A549 (cell line): ENCODE results near the gene PSMA2. TPM values are rescaled to one million over a fixed set of nuclear protein-coding genes. Genes with fewer than 3 reads are reported as not detected.
A peak's percentile ranks its signal among the peaks of the same experiment; 100 is the strongest.

ENCODE experiments used
- ATAC-seq, 2 experiments: fragments of 200-7000 bp in 1 of 2; fragments of >200 bp in 1 of 2; cut with Nextera tagmentation in 1 of 2; cut with Tn5 transposase in 1 of 2; 3 replicates each; pipeline versions ENCODE4 v1.8.0 to v1.9.1; 2018 to 2020; ENCODE audit warnings: mild to moderate bottlenecking in 1 of 2, moderate library complexity in 1 of 2
- CTCF ChIA-PET: fragments of 300-600 bp; sonication (Branson Sonifier 250); formaldehyde crosslinking; extraction: SDS; loops from one replicate; lab custom pipeline; 2021; ENCODE audit warnings: antibody characterized with exemption, inconsistent platforms; lab: Yijun Ruan, JAX
- POLR2A ChIA-PET: fragments of 350-600 bp; formaldehyde crosslinking; extraction: SDS; loops from one replicate; lab custom pipeline; 2021; ENCODE audit warnings: antibody characterized with exemption, inconsistent platforms; lab: Yijun Ruan, JAX
- DNase-seq, 2 experiments: peaks; one replicate each; pipeline versions ENCODE4 v3.0.0 to v3.0.0-alpha.2; 2011 to 2016; ENCODE audit warnings: low read depth in 1 of 2, low spot score in 1 of 2
- FAIRE-seq: peaks from 2 replicates; lab custom pipeline; 2011; peaks lifted over from hg19 to GRCh38; lab: Jason Lieb, UNC
- H3K27ac ChIP-seq, 2 experiments: fragments of >200 bp; sonication (Bioruptor Twin); formaldehyde crosslinking; 3 replicates each; pipeline ENCODE4 v1.5.1; 2016 to 2017
- H3K4me1 ChIP-seq: fragments of >200 bp; sonication (Bioruptor Twin); formaldehyde crosslinking; 3 replicates; pipeline ENCODE4 v1.6.1; 2016
- H3K4me2 ChIP-seq: fragments of >200 bp; sonication (Bioruptor Twin); formaldehyde crosslinking; 3 replicates; pipeline ENCODE4 v1.6.1; 2016
- H3K4me3 ChIP-seq: fragments of >200 bp; sonication (Bioruptor Twin); formaldehyde crosslinking; 3 replicates; pipeline ENCODE4 v1.5.1; 2016
- H3K9me3 ChIP-seq: fragments of >200 bp; sonication (Bioruptor Twin); formaldehyde crosslinking; 3 replicates; pipeline ENCODE4 v1.6.1; 2016
- ATOH8 ChIP-seq: fragments of 250-450 bp; sonication (Bioruptor Pico); IDR thresholded peaks from 2 replicates; pipeline ENCODE4 v1.5.0; 2020; ENCODE audit warnings: low read depth, mild to moderate bottlenecking, moderate library complexity
- BCL3 ChIP-seq: fragments of >200 bp; sonication (Bioruptor Twin); formaldehyde crosslinking; IDR thresholded peaks from 3 replicates; pipeline ENCODE4 v1.6.1; 2016
- CBX8 ChIP-seq: fragments of 200-600 bp; sonication (generic); IDR thresholded peaks from 2 replicates; pipeline ENCODE4 v1.6.1; 2016
- E2F6 ChIP-seq: IDR thresholded peaks from 2 replicates; pipeline ENCODE4 v1.6.1; 2012; ENCODE audit warnings: low read depth, borderline replicate concordance
- EHF ChIP-seq: fragments of 250-450 bp; sonication (Bioruptor Pico); IDR thresholded peaks from 2 replicates; pipeline ENCODE4 v1.5.0; 2020; ENCODE audit warnings: mild to moderate bottlenecking
- EP300 ChIP-seq, 2 experiments: fragments of >200 bp; sonication (Bioruptor Twin); formaldehyde crosslinking; IDR thresholded peaks; 2 replicates in 1 of 2; 3 replicates in 1 of 2; pipeline ENCODE4 v1.6.1; 2016 to 2017
- FOSL2 ChIP-seq, 2 experiments: fragments of 450-650 bp in 1 of 2; fragments of >200 bp in 1 of 2; sonication (Bioruptor Twin) in 1 of 2; formaldehyde crosslinking; IDR thresholded peaks; 2 replicates each; pipeline versions ENCODE4 v1.5.0 to v1.6.1; 2016 to 2020; ENCODE audit warnings: mild to moderate bottlenecking in 1 of 2, moderate library complexity in 1 of 2
- FOXS1 ChIP-seq: fragments of 250-450 bp; sonication (Bioruptor Pico); IDR thresholded peaks from 2 replicates; pipeline ENCODE4 v1.5.0; 2020; ENCODE audit warnings: mild to moderate bottlenecking, moderate library complexity
- GATA3 ChIP-seq: IDR thresholded peaks from 2 replicates; pipeline ENCODE4 v1.6.1; 2012; ENCODE audit warnings: borderline replicate concordance
- HES2 ChIP-seq: fragments of >200 bp; sonication (Bioruptor Twin); formaldehyde crosslinking; IDR thresholded peaks from 2 replicates; pipeline ENCODE4 v1.6.1; 2016
- HEYL ChIP-seq: fragments of 250-450 bp; sonication (Bioruptor Pico); IDR thresholded peaks from 2 replicates; pipeline ENCODE4 v1.8.0; 2021; ENCODE audit warnings: mild to moderate bottlenecking, moderate library complexity
- HMGXB4 ChIP-seq: fragments of 250-450 bp; sonication (Bioruptor Pico); IDR thresholded peaks from 2 replicates; pipeline ENCODE4 v1.5.0; 2021; ENCODE audit warnings: mild to moderate bottlenecking, moderate library complexity, borderline replicate concordance
- HOXB5 ChIP-seq: fragments of 250-450 bp; sonication (Bioruptor Pico); IDR thresholded peaks from 2 replicates; pipeline ENCODE4 v1.5.0; 2020; ENCODE audit warnings: mild to moderate bottlenecking, moderate library complexity
- JUN ChIP-seq, 2 experiments: fragments of >200 bp; sonication (Bioruptor Twin); formaldehyde crosslinking; IDR thresholded peaks; 2 replicates in 1 of 2; 3 replicates in 1 of 2; pipeline ENCODE4 v1.6.1; 2016 to 2017
- JUNB ChIP-seq: fragments of >200 bp; sonication (Bioruptor Twin); formaldehyde crosslinking; IDR thresholded peaks from 2 replicates; pipeline ENCODE4 v1.6.1; 2016
- KDM1A ChIP-seq: fragments of 200-600 bp; sonication (generic); IDR thresholded peaks from 2 replicates; pipeline ENCODE4 v1.6.1; 2016; ENCODE audit warnings: low read depth, mild to moderate bottlenecking
- KDM5A ChIP-seq: fragments of 200-600 bp; sonication (generic); IDR thresholded peaks from 2 replicates; pipeline ENCODE4 v1.6.1; 2016; ENCODE audit warnings: antibody characterized with exemption, mild to moderate bottlenecking
- MAFK ChIP-seq: fragments of 450-650 bp; IDR thresholded peaks from 2 replicates; pipeline ENCODE4 v1.6.1; 2014; ENCODE audit not compliant: partially characterized antibody
- MAX ChIP-seq: IDR thresholded peaks from 2 replicates; pipeline ENCODE4 v1.6.1; 2012
- MYC ChIP-seq: IDR thresholded peaks from 2 replicates; pipeline ENCODE4 v1.6.1; 2012; ENCODE audit warnings: mild to moderate bottlenecking, inconsistent platforms, low read length, improper control_type of control experiment, borderline replicate concordance
- NFE2L2 ChIP-seq: fragments of 150-350 bp; conservative IDR thresholded peaks from 2 replicates; pipeline ENCODE4 v1.6.1; 2014; ENCODE audit warnings: low read length
- PHF8 ChIP-seq: fragments of 200-600 bp; sonication (generic); IDR thresholded peaks from 2 replicates; pipeline ENCODE4 v1.6.1; 2016; ENCODE audit warnings: low read depth, mild to moderate bottlenecking, antibody characterized with exemption, moderate library complexity, borderline replicate concordance
- POLR2A ChIP-seq: IDR thresholded peaks from 2 replicates; pipeline ENCODE4 v1.6.1; 2012; ENCODE audit warnings: mild to moderate bottlenecking, low read length
- RARB ChIP-seq: fragments of 250-450 bp; sonication (Bioruptor Pico); IDR thresholded peaks from 2 replicates; pipeline ENCODE4 v1.8.0; 2021; ENCODE audit warnings: mild to moderate bottlenecking, moderate library complexity
- RFX5 ChIP-seq: fragments of 450-650 bp; IDR thresholded peaks from 2 replicates; pipeline ENCODE4 v1.7.1; 2014; ENCODE audit warnings: antibody characterized with exemption, mild to moderate bottlenecking, moderate library complexity
- SREBF2 ChIP-seq: fragments of 450-650 bp; IDR thresholded peaks from 2 replicates; pipeline ENCODE4 v1.6.1; 2014; ENCODE audit warnings: mild to moderate bottlenecking, moderate library complexity
- TFCP2L1 ChIP-seq: fragments of 250-450 bp; sonication (Bioruptor Pico); IDR thresholded peaks from 2 replicates; pipeline ENCODE4 v1.5.0; 2021; ENCODE audit warnings: mild to moderate bottlenecking
- WGBS: methylation state at CpG from one replicate; pipeline ENCODE4 v1.1.6; 2017; ENCODE audit errors: missing lambda C conversion rate; 5-methylcytosine and 5-hydroxymethylcytosine counted together
- polyA minus RNA-seq: library from RNA; depleted of rRNA, polyadenylated mRNA; stranded (reverse); fragments of >200 nt; gene quantifications from 2 replicates; pipeline ENCODE4 v1.2.3, GENCODE V29; 2011; rRNA and poly(A)+ RNA removed
- polyA plus RNA-seq, 4 experiments: library from polyadenylated mRNA; depleted of rRNA in 3 of 4; stranded (reverse); fragments of >200 nt; fragmentation: RNase III in 1 of 4; extraction: RNeasy Plus Mini Kit Qiagen cat#74134 plus additional on column Dnase treatment in 1 of 4; gene quantifications; 2 replicates in 3 of 4; 3 replicates in 1 of 4; pipeline ENCODE4 v1.2.3, GENCODE V29; 2011 to 2017

The PSMA2 gene
- polyA plus RNA-seq (2011; rRNA removed) (241 and 324 TPM in 2 replicates), polyA plus RNA-seq (2017; fragmentation: RNase III; extraction: RNeasy Plus Mini Kit Qiagen cat#74134 plus additional on column Dnase treatment) (185 to 198 TPM (median 188 TPM) in 3 replicates), polyA minus RNA-seq (13.6 and 14.8 TPM in 2 replicates)
- polyA plus RNA-seq (2012; cell fraction: cytosol; rRNA removed), result 98.9 and 125 TPM in 2 replicates
- polyA plus RNA-seq (2012; cell fraction: nucleus; rRNA removed), result 35.0 and 56.4 TPM in 2 replicates

- peaks cover 21% of the 10 kb centered on the region; the same call in 2 of the 3 replicates for H3K4me1 ChIP-seq
- under 1% methylated on average over 34 of the region's 56 CpGs for WGBS
- H3K4me3 ChIP-seq, result peak within 1 kb of the TSS; percentile 85
- ChIA-PET POLR2A (interaction anchor here (0.6 to 2.8 kb wide), 15 partner anchors 8 to 793 kb away, joined by 3 to 23 read pairs (median 4); partner anchors contain the start of genes C7orf25 and STK17A), CTCF (interaction anchor here (0.6 to 6.1 kb wide), 13 partner anchors 9 to 1953 kb away, joined by 3 to 53 read pairs (median 4); partner anchors contain the start of gene STK17A)
- peak; percentile 73 for FAIRE-seq
- TF ChIP-seq CBX8 (no peak), GATA3 (no peak), EP300 (IDR thresholded peaks at IDR 0.05) (no peak), BCL3 (peak; percentile 69; the same call in 1 of the 3 replicates), MYC (peak; percentile 86), HMGXB4 (CRISPR knock-in tag) (no peak), SREBF2 (no peak), E2F6 (0 out of 2 replicates have a peak, but pooled peaks have one; percentile 41), HEYL (CRISPR knock-in tag) (no peak), POLR2A (peak; percentile 90), MAX (peak; percentile 60), KDM5A (peak; percentile 72), ATOH8 (no peak), JUN (IDR thresholded peaks at IDR 0.05) (peak; percentile 68 to 83; a peak in 4 of 5 replicates), FOXS1 (CRISPR knock-in tag) (no peak), PHF8 (peak; percentile 75), MAFK (peak; percentile 9), TFCP2L1 (CRISPR knock-in tag) (no peak), FOSL2 (IDR thresholded peaks at IDR 0.05) (no peak), FOSL2 (CRISPR knock-in tag; IDR thresholded peaks at IDR 0.05) (no peak), EHF (CRISPR knock-in tag) (no peak)
- peak within 1 kb of the TSS; percentile 87 to 93 for H3K27ac ChIP-seq
- peak within 1 kb of the TSS; percentile 92 for H3K4me2 ChIP-seq
- peak; percentile 96 to 99 for DNase-seq
- no peaks in the 10 kb centered on the region for H3K9me3 ChIP-seq
- peak; percentile 99 to 100 for ATAC-seq
These were observed at the start of gene PSMA2, which contains the start of gene MRPL32 for GRCh38 chr7:42931834-42932651. PSMA2 (minus strand) TSS chr7:42932174; CDS start chr7:42932158, 16 bp downstream. MRPL32 (plus strand) TSS chr7:42932376; CDS start chr7:42932387, 11 bp downstream.

GRCh38 chr7:42981601-42982000, 49.6 kb upstream of the PSMA2 start:
- Histone ChIP-seq H3K27ac (no peak overlapping the region), H3K4me3 (no peak overlapping the region), H3K9me3 (peaks cover 13% of the 10 kb centered on the region; the same call in 1 of the 3 replicates), H3K4me1 (no peaks in the 10 kb centered on the region), H3K4me2 (no peak overlapping the region)
- 60% methylated on average over 1 of the region's 1 CpG for WGBS
- ATAC-seq (no peak), FAIRE-seq (no peak), DNase-seq (no peak)
- ChIA-PET CTCF (interaction anchor here (0.6 kb wide), 1 partner anchor 47 kb away, joined by 3 read pairs; no protein-coding TSS in a partner anchor), POLR2A (no interaction called here)
- no peak for TF ChIP-seq HMGXB4 (CRISPR knock-in tag)
- no peak for TF ChIP-seq JUNB
- no peak for TF ChIP-seq HES2
- TF ChIP-seq EHF (CRISPR knock-in tag), result no peak
- TF ChIP-seq POLR2A, result no peak
- no peak for TF ChIP-seq KDM1A
- TF ChIP-seq RFX5, result no peak
- TF ChIP-seq FOXS1 (CRISPR knock-in tag), result no peak
- TF ChIP-seq MYC, result no peak
- TF ChIP-seq RARB (CRISPR knock-in tag), result no peak
- no peak for TF ChIP-seq NFE2L2
- no peak for TF ChIP-seq HOXB5 (CRISPR knock-in tag)
